Brain pericyte (primary cell): ENCODE results near the gene CDC42BPB.

Experiments used
- DNase-seq: peaks from one replicate; pipeline ENCODE4 v3.0.0-alpha.2; 2012; ENCODE audit warnings: low read depth, low spot score

CDC42BPB gene

DNA sequence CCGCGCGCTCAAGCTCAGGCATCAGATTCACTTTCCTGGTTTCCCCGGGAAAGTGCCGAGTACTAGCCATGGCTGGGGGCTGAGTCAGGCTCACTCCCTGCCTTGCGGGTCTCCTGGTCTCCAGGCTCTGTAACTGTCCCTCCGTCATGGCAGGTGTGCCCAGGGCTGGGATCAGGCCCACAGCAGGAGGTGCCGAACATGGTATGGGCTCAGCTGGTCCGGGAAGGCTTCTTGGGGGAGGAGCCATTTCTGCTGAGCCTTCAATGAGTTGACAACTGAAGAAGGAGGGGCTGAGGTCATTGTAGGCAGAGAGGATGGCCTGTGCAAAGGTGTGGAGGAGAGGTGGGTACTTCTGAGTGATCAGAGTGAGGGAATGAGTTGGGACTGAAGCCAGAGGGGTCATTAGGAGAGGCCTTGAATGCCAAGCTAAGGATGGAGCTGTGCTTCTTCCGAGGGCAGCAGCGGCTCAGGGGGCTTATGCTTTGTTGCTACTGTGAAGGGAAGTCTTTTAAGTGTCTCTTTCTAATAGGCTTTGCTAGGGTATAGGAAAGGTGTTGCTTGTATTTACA lies 37.9 kb upstream of the CDC42BPB start:
- no peak for DNase-seq

DNA sequence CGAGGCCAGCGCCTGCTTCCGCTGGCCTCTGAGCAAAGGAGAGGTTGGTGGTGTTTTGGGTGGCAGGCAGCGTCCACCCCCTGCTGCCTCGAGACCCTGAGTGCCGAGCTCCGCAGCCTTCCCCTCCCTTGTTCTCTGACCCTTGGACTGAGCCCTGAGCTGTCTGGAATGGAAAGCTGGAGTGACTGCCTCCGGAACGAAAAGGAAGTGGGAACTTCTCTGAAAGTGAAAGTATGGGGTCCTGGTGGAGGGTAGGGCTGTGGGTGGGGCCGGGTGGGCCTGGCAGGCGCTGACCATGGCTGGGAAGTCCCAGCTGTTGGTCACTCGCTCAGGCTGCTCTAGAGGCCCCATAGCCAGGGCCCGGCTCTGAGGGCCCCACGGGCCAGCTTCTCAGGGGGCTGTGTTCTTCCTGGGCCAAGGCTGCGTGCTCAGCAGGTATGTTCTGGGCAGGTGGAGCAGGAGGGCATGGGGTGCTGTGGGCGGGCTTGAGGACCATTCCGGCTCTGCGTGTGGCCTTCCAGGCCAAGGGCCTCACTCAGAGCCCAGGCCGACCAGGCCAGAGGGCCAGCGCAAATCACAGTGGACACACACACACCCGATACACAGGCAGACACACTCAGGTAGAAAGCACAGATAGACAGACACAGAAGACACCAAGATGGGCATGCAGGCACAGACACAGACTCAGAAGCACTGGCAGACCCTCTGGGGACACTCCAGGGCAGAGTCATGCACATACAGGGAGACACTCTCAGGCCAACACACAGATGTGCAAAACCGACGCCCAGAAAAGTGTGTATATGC lies 37.3 kb upstream of the CDC42BPB start, which contains the start of gene EXOC3L4:
EXOC3L4 (plus strand) TSS at position 320 of the 804 bp plus-strand sequence. CDS start 5,495 bp downstream, outside the sequence.
- no peak for DNase-seq

DNA sequence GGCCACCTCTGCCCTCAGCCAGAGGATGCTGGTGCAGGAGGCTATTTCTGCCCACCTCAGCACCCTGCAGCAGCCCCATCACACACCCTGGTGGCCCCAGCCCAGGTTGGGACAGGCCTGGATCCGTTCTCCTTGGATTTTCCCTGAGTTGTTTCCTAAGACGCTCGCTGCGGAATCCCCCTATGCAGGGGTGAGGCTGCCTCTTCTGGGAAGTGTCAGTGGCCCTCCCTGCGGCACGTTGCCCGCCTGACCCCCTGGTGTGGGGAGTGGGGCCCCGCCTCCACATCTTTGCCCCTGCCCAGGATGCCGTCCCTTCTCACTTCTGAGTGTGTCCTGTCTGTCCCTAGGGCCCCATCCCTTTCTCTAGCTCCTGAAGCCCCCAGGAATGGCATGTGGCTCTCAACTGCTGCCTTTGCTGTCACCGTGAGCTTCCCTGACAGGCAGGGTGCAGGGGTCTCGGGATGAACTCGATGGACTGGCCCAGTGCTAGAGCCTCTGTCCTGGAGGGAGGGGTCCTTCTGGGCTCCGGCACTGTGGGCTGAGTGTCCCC lies 36.6 kb upstream of the CDC42BPB start:
- no peak for DNase-seq

DNA sequence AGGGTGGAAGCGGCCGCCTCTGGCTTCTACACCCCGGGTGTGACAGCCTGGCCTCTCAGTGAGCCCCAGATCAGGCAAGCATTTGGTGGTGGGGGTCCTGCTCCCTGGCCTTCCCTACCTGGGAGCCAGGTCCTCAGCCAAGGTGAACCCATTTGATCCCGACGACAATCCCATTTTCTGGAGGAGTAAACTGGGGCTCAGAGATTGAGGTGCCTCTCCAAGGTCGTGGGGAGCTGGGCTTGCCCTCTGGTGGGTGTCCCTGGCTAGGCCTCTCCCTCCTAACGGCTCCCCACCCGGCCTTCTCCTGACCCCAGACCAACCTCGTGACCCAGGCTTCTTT lies 34.5 kb upstream of the CDC42BPB start:
- no peak for DNase-seq

DNA sequence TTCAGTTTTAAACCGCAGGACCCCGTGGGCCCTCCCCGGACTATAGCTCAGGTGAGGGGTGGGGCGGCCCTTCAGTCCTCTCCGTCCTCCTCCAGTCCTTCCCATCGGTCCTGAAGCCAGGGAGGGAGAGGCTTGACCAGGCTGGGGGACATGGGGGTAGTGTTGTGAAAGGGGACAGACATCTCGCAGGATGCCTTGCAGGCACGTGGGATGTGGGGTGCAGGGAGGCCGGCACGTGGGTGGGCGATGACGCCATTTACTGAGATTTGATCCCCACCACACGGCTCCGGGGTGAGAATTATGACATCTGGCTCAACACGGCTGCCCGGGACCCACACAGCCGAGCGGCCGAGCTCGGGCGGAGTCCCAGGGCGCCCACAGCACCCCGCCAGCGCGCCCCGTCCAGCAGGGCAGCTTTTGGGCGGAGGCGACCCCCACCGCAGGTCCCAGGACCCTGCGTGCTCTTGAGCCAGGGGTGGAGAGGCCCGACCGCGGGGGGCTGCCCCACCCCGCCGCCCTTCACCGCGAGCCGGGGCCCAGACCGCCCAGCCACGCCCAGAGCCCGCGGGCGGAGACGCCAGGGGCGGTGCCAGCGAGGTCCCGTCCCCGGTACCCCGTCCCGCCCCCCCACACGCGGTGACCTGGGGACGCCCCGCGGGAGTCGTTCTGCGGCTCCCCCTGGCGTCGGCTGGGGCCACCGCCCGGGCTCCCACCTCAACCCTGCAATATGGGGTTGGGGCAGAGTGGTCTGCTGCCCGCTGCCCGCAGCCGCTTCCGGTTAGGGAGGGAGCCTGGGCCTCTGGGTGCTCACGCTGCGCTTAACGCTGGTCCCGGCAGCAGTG lies 33.9 kb upstream of the CDC42BPB start:
- DNase-seq, result no peak

DNA sequence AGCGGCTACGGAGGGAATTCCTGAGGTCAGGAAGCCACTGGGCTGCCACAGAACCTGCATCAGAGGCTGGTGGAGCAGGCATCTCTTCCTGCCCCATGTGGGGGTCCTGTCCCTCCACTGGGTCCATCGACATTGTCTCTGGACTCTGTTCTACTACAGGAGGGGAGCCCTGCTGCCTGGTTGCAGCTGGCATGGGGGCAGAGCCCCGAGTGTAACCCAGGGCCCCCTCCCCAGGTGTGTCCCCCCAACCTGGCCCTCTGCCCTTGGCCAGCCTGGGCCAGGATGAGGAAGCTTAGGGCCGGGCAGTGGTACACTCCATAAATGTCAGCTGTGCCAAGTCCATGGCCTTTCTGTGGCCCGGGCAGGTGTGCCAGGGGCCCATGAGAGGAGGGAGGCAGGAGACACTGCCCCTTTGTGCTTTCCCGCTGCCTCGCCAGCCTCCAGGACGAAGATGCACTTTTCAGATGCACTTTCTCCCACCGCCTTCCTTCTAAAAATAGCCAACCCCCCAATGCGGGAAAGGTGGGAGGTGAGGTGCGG lies 33.2 kb upstream of the CDC42BPB start:
- no peak for DNase-seq

DNA sequence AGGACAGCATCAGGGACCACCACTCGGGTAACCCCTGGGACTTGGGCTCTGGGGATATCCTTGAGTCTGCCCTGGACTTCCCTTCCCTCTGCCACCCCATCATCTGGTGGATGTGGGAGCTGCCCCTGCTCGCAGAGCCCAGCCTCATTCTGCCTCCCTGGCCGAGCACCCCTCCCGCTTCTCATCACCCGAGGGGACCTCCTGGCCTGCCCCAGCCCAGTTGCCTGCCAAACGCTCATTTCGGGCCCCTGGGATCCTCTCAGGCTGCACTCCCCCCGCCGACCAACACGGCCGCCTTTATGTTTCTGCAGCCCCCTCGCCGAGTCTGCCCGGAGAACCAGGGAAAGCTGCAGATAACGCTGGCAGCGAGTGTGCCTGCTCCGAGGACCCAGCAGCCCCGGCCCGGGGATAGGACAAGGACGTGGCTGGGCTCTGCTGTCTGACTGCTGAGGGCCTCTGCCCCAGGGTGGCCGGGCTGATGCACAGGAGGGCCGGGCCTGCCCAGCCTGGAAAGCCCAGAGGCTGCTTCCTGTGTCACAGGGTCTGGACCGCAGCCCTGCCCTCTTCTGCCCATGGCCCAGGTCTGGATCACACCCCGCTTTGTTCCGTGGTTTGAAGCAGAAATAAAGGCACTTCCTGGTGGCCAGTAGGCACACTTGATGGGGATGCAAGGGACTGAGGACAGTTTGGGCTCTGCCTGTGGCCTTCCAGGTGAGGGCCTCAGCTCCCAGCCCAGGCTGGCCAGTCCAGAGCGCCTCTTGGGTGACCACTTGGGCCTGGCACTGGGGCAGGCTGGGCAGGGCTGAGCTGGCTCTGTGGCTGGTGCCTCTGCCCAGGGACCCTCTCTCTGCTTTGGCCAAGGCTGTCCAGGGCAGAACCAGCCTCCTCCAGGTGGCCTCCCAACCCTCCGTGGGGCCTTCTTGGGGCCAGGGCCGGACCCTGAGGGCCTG lies 32.3 kb upstream of the CDC42BPB start:
- no peak for DNase-seq

DNA sequence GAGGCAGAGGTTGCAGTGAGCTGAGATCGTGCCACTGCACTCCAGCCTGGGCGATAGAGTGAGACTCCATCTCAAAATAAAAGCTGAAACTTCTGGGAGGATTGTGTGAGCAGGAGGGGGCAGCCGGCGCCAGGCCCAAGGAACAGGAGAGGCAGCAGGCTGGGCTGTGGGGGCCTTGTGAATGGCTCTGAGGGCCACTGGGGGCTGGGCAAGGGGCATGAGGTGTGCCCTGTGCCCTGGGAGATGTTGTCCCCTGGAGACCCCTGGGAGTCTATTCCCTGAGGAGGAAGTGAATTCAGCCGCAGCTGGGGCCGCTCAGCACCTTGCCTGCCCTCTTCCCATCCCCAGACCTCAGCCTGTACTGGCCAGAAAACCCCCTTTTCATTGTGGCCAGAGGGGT lies 31.6 kb upstream of the CDC42BPB start:
- no peak for DNase-seq

DNA sequence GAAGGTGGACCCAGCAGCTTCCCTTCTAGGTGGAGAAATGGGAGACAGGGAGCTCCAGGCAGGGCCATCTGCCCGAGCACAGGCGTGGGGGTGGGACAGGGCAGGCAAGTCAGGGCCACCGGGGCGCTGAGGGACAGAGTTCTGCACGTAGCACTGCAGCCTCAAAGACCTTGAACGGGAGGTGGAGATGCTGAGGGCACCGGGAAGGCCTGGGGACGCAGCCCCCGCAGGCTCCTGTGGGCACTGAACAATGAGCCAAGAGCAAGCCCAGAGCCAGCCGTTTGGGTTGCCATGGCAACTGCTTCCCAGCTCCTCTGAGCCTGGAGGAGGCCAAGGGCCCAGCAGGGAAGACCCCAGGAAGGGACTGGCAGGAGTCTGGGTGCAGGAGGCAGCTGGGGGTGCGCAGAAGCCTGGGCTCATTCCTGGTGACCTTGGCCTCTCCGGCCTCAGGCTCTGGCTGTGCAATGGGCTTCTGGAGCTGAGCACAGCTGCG lies 30.0 kb upstream of the CDC42BPB start:
- DNase-seq, result no peak

DNA sequence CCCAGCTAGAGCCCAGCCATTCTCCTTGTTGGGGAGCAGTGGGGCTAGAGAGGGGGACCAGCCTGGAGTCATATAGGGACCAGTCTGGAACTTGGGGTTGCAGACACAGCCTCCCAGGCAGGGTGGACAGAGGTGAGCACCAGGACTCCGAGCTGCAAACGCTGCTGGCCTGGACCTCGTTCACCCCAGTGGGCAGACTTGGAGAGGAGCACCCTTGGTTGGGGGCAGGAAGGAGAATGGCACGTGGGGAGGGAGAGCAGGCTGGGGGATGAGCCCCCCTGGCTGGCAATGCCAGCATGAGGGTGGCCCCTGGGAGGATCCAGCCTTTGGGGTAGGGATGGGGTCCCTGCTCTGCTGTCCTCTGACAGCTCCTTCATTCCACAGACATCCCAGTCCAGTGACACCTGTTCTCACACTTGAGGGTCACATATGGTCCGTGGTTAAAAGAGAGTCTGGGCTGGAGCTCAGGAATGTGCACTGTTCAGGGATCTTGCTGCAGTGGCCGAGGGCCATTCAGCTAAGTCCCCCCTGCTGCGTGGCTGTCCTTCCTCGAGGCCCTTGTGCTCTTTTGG lies 29.5 kb upstream of the CDC42BPB start:
- DNase-seq, result no peak

DNA sequence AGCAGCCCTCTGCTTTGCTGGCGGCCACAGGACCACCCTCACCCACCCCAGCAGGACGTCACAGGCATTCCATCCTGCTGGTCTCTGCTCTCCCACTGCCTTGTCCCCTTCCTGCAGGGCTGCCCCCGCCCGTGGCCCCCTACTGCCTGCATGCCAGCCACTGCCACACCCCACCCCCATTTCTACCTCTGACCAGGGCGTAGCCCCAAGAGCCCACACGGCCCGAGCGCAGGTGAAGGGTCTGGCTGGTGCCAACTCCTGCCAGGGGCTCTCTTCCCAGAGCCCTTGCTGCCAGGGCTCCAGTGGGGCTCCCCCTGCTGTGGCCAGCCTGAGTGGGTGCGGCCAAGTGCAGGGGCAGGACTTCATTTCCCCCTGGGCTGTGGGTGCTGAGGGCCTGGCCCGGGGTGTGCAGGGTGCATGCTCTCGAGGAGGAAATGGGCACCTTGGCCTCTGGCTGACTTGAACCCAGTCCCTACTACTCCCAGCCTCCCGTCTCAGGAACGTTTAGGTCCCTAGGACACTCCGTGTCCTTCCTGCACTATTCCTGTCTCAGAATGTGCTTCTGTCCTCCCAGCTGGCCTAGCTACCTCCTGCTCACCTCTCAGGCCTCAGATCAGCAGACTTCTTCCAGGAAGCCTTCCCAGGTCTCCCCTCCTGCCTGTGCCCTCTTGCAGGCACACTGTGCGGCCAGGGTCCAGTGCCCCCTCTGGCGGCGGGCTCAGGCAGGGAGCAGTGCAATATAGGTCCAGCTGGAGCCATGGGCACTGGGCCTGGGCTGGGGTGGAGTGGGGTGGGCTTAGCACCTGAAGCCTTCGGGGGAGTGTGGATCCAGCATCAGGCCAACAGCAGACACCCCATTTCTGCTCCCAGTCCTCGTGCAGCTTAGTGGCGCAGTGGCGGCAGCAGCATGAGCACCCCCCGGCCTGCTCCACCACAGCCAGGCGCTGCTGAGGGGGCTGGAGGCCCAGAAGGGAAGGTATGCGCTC lies 28.1 kb upstream of the CDC42BPB start:
- no peak for DNase-seq

DNA sequence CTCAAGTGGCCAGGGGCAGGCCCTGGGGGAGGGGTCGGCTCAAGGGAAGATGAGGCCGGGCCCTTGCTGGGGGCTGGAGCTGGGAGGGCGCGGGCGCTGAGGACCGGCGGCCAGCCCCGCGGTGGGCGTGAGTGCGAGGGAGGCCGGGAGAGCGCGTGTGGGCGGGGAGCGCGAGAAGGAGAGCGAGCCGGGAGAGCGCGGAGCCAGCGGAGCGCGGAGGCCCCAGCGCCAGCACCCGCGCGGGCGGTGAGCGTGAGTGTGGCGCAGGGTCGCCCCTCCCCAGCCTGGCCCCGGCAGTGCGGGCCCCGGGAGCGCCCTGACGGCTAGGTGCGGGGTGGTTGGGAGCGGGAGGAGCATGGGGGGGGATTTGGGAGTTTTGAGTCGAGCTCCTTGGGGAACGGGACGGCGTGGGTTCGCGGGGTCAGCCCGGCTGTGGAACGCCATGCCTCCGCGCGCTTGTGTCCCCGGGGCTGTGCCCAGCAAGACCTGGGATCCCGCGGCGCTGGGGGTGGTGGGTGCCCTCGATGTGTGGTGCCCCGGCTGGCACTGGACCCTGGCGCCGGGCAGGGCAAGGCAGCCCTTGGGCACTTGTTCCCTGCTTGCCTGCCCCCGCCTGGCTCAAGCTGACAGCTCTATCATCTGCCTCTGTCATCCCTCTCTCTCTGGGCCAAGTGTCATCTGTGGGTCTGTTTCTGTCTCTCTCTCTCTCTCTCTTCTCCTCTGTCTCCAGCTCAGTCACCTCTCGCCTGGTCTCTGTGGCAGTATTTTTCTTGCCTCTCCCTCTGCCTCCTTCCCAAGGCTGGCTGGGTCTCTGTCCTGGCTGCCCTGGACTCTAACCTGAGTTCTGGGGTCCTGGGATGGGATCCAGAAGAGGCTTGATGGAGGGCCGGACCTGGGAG lies 26.9 kb upstream of the CDC42BPB start, which contains the start of gene LBHD2:
LBHD2 (plus strand) TSS at position 190 of the 899 bp plus-strand sequence. CDS start 1,803 bp downstream, outside the sequence.
- no peak for DNase-seq

DNA sequence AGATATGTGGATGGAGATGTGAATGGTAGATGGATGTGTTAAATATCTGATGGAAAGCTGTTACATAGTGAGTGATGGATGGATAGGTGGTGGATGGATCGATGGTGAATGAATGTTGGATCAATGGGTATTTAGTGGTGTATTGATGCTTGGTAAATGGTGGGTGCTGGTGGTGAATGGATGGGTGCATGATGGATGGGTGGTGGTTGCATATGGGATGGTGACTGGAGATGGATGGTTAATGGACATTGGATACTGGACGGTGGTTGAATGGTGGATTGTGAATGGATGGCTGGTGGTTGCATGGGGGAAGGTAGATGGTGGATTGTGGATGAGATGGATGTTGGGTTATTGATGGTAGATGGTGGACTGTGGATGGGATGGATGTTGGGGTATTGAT lies 24.6 kb upstream of the CDC42BPB start:
- no peak for DNase-seq

DNA sequence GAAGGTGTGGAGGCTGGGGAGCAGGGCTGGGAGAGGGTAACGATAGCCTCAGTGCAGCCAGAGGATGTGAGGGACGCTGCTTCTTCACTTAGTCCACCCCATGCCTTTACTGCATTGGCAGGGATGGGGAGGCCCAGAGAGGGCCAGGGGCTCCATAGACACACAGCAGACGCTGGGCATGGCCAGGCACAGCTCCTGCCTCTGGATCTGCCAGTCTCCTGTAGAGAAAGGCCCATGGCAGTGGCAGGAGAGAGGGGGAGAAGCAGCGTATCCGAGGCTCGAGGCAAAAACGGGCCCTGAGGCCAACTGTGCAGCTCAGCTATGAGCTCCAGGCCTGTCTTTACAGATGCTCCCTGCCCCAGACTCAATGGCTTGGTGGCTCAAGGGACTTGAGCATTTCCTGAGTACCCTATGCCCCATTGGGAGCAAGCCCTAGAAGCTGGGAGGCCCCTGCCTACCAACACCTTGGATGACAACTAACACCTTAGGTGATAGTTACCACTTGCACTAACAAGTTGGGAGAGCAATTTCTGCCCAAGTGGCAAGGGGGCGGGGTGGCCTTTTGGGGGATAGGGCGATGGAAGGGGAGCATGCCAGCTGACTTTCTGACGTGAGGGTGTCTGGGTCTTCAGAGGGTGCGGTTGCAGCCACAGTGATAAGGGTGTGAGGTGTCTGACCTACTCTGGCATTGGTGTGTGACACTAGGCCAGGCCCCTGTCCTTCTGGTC lies 21.7 kb upstream of the CDC42BPB start:
- no peak for DNase-seq

DNA sequence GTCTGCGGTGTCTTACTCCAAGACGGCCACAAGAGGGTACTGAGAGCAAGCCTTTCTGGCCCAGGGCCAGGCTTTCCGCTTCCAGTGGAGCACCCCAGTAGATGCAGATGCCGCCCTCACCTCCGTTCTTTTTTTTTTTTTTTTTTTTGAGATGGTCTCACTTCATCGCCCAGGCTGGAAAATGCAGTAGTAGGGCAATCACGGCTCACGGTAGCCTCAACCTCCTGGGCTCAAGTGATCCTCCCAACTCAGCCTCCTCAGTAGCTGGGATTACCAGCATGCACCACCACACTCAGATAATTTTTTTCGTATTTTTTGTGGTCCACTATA lies 21.0 kb upstream of the CDC42BPB start:
- DNase-seq, result no peak

DNA sequence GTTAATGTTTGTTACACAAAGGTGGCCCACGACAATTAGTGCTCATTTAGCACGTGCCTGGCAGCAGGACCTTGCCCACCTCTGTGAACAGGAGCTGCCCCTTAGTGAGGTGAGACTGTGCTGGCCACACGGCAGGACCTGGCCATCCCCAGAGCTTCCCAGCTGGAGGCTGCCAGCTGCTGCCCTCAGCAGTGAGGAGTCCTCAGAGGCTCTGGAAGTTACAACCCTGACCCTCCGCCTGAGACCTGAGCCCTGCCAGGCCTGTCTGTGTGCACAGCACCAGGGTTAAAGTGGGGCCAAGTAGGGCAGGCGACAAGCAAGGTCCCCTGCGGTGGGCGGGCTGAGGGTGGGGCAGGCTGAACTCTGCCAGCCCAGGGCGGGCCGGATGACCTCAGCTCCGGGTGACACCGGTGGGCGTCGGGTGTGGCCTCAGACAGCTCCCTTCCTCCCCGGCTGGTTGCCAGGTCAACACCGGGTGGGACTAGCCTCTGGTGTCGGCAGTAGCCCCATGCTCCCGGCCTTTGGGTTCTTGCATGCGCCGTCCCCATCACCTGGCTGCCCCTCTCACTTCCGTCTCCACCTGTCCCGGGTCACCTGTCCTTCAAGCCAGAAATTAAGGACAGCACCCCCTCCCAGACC lies 17.5 kb upstream of the CDC42BPB start:
- no peak for DNase-seq
